ENCODE results near the gene MRPL1. TPM values are rescaled to one million over a fixed set of nuclear protein-coding genes. Genes with fewer than 3 reads are reported as not detected.
A peak's percentile ranks its signal among the peaks of the same experiment; 100 is the strongest.

MRPL1 gene
- total and polyA plus RNA-seq, 2 of the 13 experiments (the other 11 are each of a cell fraction or from before 2014, with no cell fraction given): 23.3 to 61.5 TPM

DNA sequence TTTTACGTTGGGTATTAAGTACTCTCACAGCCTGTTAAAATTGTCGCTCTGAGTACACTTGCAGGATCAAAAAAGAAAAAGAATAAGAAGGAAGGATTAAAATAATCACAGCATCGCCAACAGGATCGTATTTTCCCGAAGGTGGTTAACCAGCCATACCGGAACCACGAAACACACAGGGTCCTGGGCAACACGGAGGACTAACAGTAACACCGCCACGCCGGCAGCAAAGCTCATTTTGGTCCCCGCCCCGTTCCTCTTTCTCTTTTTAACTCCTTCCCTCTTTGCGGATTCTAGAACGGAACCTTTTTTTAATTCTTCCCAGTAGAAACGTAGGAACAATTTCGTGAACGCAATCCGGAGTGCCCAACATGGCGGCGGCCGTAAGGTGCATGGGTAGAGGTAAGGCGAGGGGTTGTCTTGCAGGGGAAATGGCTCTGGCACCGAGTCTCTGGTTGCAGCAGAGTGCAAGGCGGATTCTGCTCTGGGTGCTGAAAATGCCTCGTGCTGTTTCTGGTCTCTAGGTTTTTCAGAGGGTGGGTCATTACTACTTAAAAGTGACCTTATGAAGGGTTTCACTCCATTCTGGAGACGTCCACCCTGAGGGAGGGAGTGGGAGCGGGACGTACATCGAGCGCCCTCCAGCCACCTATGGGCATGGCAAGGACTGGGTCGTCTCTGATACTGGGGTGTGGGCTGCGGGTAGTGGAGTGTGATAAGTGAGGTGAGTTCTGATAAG, at the start of gene MRPL1 (continued):
- TF ChIP-seq, protein P1, sequence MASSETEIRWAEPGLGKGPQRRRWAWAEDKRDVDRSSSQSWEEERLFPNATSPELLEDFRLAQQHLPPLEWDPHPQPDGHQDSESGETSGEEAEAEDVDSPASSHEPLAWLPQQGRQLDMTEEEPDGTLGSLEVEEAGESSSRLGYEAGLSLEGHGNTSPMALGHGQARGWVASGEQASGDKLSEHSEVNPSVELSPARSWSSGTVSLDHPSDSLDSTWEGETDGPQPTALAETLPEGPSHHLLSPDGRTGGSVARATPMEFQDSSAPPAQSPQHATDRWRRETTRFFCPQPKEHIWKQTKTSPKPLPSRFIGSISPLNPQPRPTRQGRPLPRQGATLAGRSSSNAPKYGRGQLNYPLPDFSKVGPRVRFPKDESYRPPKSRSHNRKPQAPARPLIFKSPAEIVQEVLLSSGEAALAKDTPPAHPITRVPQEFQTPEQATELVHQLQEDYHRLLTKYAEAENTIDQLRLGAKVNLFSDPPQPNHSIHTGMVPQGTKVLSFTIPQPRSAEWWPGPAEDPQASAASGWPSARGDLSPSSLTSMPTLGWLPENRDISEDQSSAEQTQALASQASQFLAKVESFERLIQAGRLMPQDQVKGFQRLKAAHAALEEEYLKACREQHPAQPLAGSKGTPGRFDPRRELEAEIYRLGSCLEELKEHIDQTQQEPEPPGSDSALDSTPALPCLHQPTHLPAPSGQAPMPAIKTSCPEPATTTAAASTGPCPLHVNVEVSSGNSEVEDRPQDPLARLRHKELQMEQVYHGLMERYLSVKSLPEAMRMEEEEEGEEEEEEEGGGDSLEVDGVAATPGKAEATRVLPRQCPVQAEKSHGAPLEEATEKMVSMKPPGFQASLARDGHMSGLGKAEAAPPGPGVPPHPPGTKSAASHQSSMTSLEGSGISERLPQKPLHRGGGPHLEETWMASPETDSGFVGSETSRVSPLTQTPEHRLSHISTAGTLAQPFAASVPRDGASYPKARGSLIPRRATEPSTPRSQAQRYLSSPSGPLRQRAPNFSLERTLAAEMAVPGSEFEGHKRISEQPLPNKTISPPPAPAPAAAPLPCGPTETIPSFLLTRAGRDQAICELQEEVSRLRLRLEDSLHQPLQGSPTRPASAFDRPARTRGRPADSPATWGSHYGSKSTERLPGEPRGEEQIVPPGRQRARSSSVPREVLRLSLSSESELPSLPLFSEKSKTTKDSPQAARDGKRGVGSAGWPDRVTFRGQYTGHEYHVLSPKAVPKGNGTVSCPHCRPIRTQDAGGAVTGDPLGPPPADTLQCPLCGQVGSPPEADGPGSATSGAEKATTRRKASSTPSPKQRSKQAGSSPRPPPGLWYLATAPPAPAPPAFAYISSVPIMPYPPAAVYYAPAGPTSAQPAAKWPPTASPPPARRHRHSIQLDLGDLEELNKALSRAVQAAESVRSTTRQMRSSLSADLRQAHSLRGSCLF (CRISPR knock-in tag; IDR thresholded peaks at IDR 0.05; ENCODE audit: borderline replicate concordance): peak; percentile 72; the same call in 1 of the 2 replicates
- TF ChIP-seq SYNCRIP (IDR thresholded peaks at IDR 0.05; ENCODE audit: insufficient read depth, low read depth, low read length) (no peak), SMC3 (IDR thresholded peaks at IDR 0.05; ENCODE audit: low read length) (peak; percentile 26; the same call in 1 of the 2 replicates), SMYD3 (CRISPR knock-in tag; IDR thresholded peaks at IDR 0.05) (peak; percentile 62; the same call in 1 of the 2 replicates), ZNF674 (CRISPR knock-in tag; IDR thresholded peaks at IDR 0.05; ENCODE audit: low read depth) (no peak), ZNF558 (CRISPR knock-in tag; IDR thresholded peaks at IDR 0.05; ENCODE audit: borderline replicate concordance) (peak; percentile 50; the same call in 1 of the 2 replicates), ZNF256 (CRISPR knock-in tag; conservative IDR thresholded peaks at IDR 0.05) (no peak), EHMT2 (IDR thresholded peaks at IDR 0.05; ENCODE audit: borderline replicate concordance, low read depth, low read length) (peak; percentile 77; the same call in 1 of the 2 replicates)
- TF ChIP-seq, protein P2, sequence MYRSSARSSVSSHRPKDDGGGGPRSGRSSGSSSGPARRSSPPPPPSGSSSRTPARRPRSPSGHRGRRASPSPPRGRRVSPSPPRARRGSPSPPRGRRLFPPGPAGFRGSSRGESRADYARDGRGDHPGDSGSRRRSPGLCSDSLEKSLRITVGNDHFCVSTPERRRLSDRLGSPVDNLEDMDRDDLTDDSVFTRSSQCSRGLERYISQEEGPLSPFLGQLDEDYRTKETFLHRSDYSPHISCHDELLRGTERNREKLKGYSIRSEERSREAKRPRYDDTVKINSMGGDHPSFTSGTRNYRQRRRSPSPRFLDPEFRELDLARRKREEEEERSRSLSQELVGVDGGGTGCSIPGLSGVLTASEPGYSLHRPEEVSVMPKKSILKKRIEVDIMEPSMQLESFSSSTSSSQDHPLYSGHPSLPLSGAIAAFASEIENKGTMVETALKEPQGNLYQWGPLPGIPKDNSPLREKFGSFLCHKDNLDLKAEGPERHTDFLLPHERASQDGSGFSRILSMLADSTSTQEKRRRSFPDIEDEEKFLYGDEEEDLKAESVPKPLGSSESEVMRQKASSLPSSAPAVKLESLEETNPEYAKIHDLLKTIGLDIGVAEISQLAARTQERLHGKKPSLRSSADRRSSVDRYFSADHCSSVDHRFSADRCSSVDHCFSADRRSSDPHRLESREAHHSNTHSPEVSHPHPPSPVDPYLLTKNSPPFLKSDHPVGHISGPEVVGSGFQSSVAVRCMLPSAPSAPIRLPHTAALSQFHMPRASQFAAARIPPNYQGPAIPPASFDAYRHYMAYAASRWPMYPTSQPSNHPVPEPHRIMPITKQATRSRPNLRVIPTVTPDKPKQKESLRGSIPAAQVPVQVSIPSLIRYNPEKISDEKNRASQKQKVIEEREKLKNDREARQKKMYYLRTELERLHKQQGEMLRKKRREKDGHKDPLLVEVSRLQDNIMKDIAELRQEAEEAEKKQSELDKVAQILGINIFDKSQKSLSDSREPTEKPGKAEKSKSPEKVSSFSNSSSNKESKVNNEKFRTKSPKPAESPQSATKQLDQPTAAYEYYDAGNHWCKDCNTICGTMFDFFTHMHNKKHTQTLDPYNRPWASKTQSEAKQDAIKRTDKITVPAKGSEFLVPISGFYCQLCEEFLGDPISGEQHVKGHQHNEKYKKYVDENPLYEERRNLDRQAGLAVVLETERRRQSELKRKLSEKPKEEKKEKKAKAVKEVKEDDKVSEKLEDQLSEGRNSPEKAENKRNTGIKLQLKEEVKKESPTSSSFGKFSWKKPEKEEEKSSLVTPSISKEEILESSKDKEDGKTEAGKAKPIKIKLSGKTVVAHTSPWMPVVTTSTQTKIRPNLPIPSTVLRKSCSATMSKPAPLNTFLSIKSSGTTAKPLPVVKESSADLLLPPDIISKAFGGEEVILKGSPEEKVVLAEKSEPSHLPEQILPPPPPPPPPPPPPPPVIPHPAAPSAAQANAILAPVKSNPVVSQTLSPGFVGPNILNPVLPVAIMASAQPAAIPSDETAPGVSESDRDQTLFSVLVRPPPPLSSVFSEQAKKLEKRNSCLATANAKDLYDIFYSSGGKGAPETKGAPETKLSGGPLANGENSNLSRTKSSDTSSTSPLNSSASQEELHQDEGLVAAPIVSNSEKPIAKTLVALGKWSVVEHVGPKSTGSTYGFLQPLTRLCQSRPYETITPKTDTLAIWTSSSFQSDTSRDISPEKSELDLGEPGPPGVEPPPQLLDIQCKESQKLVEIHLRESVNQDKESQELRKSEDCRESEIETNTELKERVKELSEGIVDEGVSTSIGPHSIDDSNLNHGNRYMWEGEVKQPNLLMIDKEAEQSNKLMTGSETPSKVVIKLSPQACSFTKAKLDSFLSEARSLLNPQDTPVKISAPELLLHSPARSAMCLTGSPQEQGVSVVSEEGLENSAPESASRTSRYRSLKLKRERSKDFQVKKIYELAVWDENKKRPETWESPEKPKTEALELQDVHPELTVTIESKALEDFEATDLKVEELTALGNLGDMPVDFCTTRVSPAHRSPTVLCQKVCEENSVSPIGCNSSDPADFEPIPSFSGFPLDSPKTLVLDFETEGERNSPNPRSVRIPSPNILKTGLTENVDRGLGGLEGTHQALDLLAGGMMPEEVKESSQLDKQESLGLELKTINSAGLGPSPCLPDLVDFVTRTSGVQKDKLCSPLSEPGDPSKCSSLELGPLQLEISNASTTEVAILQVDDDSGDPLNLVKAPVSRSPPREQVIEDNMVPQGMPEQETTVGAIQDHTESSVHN (CRISPR knock-in tag; IDR thresholded peaks at IDR 0.05): 0 out of 2 replicates have a peak, but pooled peaks have one; percentile 17
- TF ChIP-seq, protein P3, sequence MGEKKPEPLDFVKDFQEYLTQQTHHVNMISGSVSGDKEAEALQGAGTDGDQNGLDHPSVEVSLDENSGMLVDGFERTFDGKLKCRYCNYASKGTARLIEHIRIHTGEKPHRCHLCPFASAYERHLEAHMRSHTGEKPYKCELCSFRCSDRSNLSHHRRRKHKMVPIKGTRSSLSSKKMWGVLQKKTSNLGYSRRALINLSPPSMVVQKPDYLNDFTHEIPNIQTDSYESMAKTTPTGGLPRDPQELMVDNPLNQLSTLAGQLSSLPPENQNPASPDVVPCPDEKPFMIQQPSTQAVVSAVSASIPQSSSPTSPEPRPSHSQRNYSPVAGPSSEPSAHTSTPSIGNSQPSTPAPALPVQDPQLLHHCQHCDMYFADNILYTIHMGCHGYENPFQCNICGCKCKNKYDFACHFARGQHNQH (CRISPR knock-in tag; IDR thresholded peaks at IDR 0.05): peak; percentile 92; the same call in 1 of the 2 replicates
- TF ChIP-seq, protein P4, sequence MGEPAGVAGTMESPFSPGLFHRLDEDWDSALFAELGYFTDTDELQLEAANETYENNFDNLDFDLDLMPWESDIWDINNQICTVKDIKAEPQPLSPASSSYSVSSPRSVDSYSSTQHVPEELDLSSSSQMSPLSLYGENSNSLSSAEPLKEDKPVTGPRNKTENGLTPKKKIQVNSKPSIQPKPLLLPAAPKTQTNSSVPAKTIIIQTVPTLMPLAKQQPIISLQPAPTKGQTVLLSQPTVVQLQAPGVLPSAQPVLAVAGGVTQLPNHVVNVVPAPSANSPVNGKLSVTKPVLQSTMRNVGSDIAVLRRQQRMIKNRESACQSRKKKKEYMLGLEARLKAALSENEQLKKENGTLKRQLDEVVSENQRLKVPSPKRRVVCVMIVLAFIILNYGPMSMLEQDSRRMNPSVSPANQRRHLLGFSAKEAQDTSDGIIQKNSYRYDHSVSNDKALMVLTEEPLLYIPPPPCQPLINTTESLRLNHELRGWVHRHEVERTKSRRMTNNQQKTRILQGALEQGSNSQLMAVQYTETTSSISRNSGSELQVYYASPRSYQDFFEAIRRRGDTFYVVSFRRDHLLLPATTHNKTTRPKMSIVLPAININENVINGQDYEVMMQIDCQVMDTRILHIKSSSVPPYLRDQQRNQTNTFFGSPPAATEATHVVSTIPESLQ (CRISPR knock-in tag; conservative IDR thresholded peaks at IDR 0.05): peak; percentile 83; the same call in 1 of the 2 replicates
